Endothelial cell of umbilical vein (primary cell): ENCODE results near the gene RRP8. TPM values are rescaled to one million over a fixed set of nuclear protein-coding genes. Genes with fewer than 3 reads are reported as not detected.

Source experiments
- BruUV-seq: library from RNA; stranded (reverse); fragments of 400-500 nt; replicated peaks from 2 replicates; lab custom pipeline; 2021; lab: Mats Ljungman, UMichigan
- CTCF ChIA-PET: fragments of 300-600, 350-600 bp; sonication (Branson Sonifier 250); formaldehyde crosslinking; loops from one replicate; lab custom pipeline; 2021; ENCODE audit warnings: antibody characterized with exemption, inconsistent platforms; lab: Charles Lee
- POLR2A ChIA-PET: fragments of 300-600, 350-600 bp; sonication (Branson Sonifier 250); formaldehyde crosslinking; loops from one replicate; lab custom pipeline; 2021; ENCODE audit warnings: antibody characterized with exemption, inconsistent platforms; lab: Charles Lee
- DNase-seq: peaks from one replicate; pipeline ENCODE4 v3.0.0-alpha.2; 2011; ENCODE audit warnings: low read depth, low spot score
- FAIRE-seq: peaks from 2 replicates; lab custom pipeline; 2011; peaks lifted over from hg19 to GRCh38; lab: Jason Lieb, UNC
- H2AFZ ChIP-seq: 2 replicates; pipeline ENCODE4 v1.6.0; 2012; ENCODE audit warnings: low read depth, low read length, control low read depth, inconsistent platforms
- H3K27ac ChIP-seq: 2 replicates; pipeline ENCODE4 v1.5.1; 2011; ENCODE audit warnings: low read depth, mild to moderate bottlenecking, control low read depth, low read length, moderate library complexity; ENCODE audit not compliant: insufficient read depth
- H3K27me3 ChIP-seq, 2 experiments: 2 replicates each; pipeline versions ENCODE4 v1.6.0 to v1.6.1; 2011; ENCODE audit warnings: low read length in 2 of 2, mixed read lengths in 1 of 2; ENCODE audit not compliant: control insufficient read depth in 2 of 2, insufficient read depth in 2 of 2
- H3K36me3 ChIP-seq, 2 experiments: 2 replicates in 1 of 2; 3 replicates in 1 of 2; pipeline ENCODE4 v1.5.1; 2011; ENCODE audit warnings: low read length in 2 of 2, mild to moderate bottlenecking in 1 of 2, moderate library complexity in 1 of 2; ENCODE audit not compliant: control insufficient read depth in 2 of 2, insufficient read depth in 2 of 2; ENCODE audit errors: extremely low read depth in 1 of 2
- H3K4me1 ChIP-seq: 3 replicates; pipeline ENCODE4 v1.5.1; 2011; ENCODE audit warnings: mild to moderate bottlenecking, low read length; ENCODE audit not compliant: control insufficient read depth, insufficient read depth; ENCODE audit errors: extremely low read depth
- H3K4me2 ChIP-seq: 2 replicates; pipeline ENCODE4 v1.6.1; 2011; ENCODE audit warnings: low read length, control low read depth, mixed read lengths; ENCODE audit not compliant: insufficient read depth
- H3K4me3 ChIP-seq, 3 experiments: fragments of 200-600 bp in 1 of 3; sonication (generic), shearing (Covaris generic) in 1 of 3; replicated peaks in 1 of 3; 2 replicates each; pipeline ENCODE4 v1.5.1; 2011 to 2016; ENCODE audit warnings: control low read depth in 3 of 3, low read length in 3 of 3, mild to moderate bottlenecking in 2 of 3, inconsistent platforms in 1 of 3, low read depth in 1 of 3, moderate library complexity in 1 of 3; ENCODE audit not compliant: insufficient read depth in 1 of 3
- H3K79me2 ChIP-seq: 2 replicates; pipeline ENCODE4 v1.6.0; 2012; ENCODE audit warnings: low read length, inconsistent platforms; ENCODE audit not compliant: control insufficient read depth, insufficient read depth
- H3K9ac ChIP-seq: replicated peaks from 2 replicates; pipeline ENCODE3; 2011; ENCODE audit warnings: low read length, control low read depth; ENCODE audit not compliant: insufficient read depth; ENCODE audit errors: extremely low read depth
- H3K9me1 ChIP-seq: replicated peaks from 3 replicates; pipeline ENCODE4 v1.6.0; 2011; ENCODE audit warnings: mild to moderate bottlenecking, low read length; ENCODE audit not compliant: control insufficient read depth, insufficient read depth; ENCODE audit errors: extremely low read depth
- H3K9me3 ChIP-seq: replicated peaks from 2 replicates; pipeline ENCODE4 v1.5.1; 2012; ENCODE audit warnings: low read length, inconsistent platforms; ENCODE audit not compliant: control insufficient read depth, insufficient read depth
- H4K20me1 ChIP-seq: replicated peaks from 2 replicates; pipeline ENCODE3; 2011; ENCODE audit warnings: mild to moderate bottlenecking, low read length; ENCODE audit not compliant: control insufficient read depth, insufficient read depth; ENCODE audit errors: extremely low read depth
- EZH2 ChIP-seq: IDR thresholded peaks from 2 replicates; pipeline ENCODE4 v1.6.1; 2012; ENCODE audit warnings: borderline replicate concordance, low read depth, mild to moderate bottlenecking, moderate library complexity, low read length, inconsistent platforms; ENCODE audit not compliant: severe bottlenecking
- FOS ChIP-seq: IDR thresholded peaks from 2 replicates; pipeline ENCODE4 v1.6.1; 2011; ENCODE audit warnings: mild to moderate bottlenecking, low read length, moderate library complexity, borderline replicate concordance; ENCODE audit not compliant: insufficient read depth
- GATA2 ChIP-seq: IDR thresholded peaks from 2 replicates; pipeline ENCODE4 v1.7.0; 2011; ENCODE audit warnings: low read depth, mild to moderate bottlenecking, moderate library complexity, mixed read lengths, low read length; ENCODE audit not compliant: insufficient read length, insufficient read depth
- JUN ChIP-seq: IDR thresholded peaks from 2 replicates; pipeline ENCODE4 v1.6.1; 2011; ENCODE audit warnings: borderline replicate concordance, low read depth; ENCODE audit not compliant: insufficient read length, insufficient read depth
- MAX ChIP-seq: IDR thresholded peaks from 2 replicates; pipeline ENCODE4 v1.6.1; 2011; ENCODE audit not compliant: insufficient read depth, insufficient read length
- MYC ChIP-seq: IDR thresholded peaks from one replicate; pipeline ENCODE4 v1.6.1; 2011; ENCODE audit warnings: mild to moderate bottlenecking, low read depth, low read length
- POLR2A ChIP-seq: IDR thresholded peaks from 2 replicates; pipeline ENCODE4 v1.6.1; 2012; ENCODE audit warnings: low read depth, mild to moderate bottlenecking, control low read depth, low read length
- POLR2AphosphoS5 ChIP-seq: IDR thresholded peaks from 2 replicates; pipeline ENCODE4 v1.6.1; 2012; ENCODE audit warnings: low read depth, mild to moderate bottlenecking, control low read depth, low read length, moderate library complexity; ENCODE audit not compliant: insufficient read depth
- dilution Hi-C: fragments of 300-500 bp; cut with MboI; formaldehyde crosslinking; loops from one replicate; pipeline ENCODE4 v1.15.0; 2019; ENCODE audit warnings: low sequenced_read_pairs; ENCODE audit not compliant: extremely low pct_ligation_motif_present
- intact Hi-C: fragments of 100-400 bp; cut with micrococcal nuclease; formaldehyde crosslinking; loops from one replicate; pipeline ENCODE4 v1.10.0; 2022
- polyA plus RNA-seq, 4 experiments: library from polyadenylated mRNA; depleted of rRNA in 3 of 4; stranded (reverse) in 3 of 4; unstranded in 1 of 4; fragments of >200 nt; gene quantifications; 2 replicates each; pipeline versions ENCODE4 v1.2.1 to v1.2.3, GENCODE V29; 2011 to 2012; ENCODE audit warnings: missing spikeins in 1 of 4
- total RNA-seq: library from RNA; stranded (reverse); gene quantifications from 2 replicates; pipeline ENCODE4 v1.2.3, GENCODE V29; 2021
- TF ChIP-seq, protein P1 (sequence below), 2 donors: IDR thresholded peaks; 1 replicate in 1 of 2; 2 replicates in 1 of 2; pipeline ENCODE4 v1.5.1; 2011; ENCODE audit warnings: low read length in 2 of 2, mild to moderate bottlenecking in 2 of 2, moderate library complexity in 2 of 2, control low read depth in 1 of 2, inconsistent platforms in 1 of 2, low read depth in 1 of 2; ENCODE audit not compliant: insufficient read depth in 1 of 2; ENCODE audit errors: extremely low read depth in 1 of 2

The RRP8 gene
- total and polyA plus RNA-seq, 2 donors (not counting 3 experiments of a cell fraction or from before 2014, with no cell fraction given): 6.4 to 19.4 TPM

DNA sequence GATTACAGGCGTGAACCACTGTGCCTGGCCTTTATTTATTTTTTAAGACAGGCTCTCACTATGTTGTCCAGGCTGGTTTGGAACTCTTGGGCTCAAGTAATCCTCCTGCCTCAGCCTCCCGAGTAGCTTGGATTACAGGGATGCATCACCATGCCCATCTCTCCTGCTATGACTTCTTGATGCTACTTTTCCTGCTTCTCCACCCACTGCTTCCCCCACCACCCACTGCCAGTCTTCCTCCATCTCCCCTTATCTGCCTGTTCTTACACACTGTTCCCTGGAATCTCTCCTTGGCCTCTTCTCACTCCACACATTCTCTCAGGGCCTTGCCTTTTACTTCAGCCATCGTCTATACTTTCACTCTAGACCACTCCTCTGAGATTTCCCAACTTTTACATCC, 33.1 kb upstream of the RRP8 start:
- BruUV-seq: no TSS peak
- no peak overlapping the region for H2AFZ ChIP-seq
- peaks cover 2% of the 10 kb centered on the region for H3K79me2 ChIP-seq
- no peaks in the 10 kb centered on the region for H3K9me1 ChIP-seq
- intact Hi-C loops: no loop called here
- peaks cover 0 to 41% of the 10 kb centered on the region in 2 experiments for H3K36me3 ChIP-seq
- CTCF ChIA-PET: interaction anchor here (1.0 to 2.1 kb wide), 5 partner anchors 10 to 59 kb away, joined by 3 to 19 read pairs (median 5); partner anchors contain the start of gene MRPL17
- H3K9me3 ChIP-seq: no peaks in the 10 kb centered on the region
- H3K4me3 ChIP-seq: no peak overlapping the region
- H3K4me2 ChIP-seq: no peak overlapping the region
- TF ChIP-seq MAX (no peak), POLR2AphosphoS5 (no peak), MYC (no peak), FOS (no peak), EZH2 (no peak), POLR2A (no peak), JUN (no peak), GATA2 (no peak)
- TF ChIP-seq, protein P1, sequence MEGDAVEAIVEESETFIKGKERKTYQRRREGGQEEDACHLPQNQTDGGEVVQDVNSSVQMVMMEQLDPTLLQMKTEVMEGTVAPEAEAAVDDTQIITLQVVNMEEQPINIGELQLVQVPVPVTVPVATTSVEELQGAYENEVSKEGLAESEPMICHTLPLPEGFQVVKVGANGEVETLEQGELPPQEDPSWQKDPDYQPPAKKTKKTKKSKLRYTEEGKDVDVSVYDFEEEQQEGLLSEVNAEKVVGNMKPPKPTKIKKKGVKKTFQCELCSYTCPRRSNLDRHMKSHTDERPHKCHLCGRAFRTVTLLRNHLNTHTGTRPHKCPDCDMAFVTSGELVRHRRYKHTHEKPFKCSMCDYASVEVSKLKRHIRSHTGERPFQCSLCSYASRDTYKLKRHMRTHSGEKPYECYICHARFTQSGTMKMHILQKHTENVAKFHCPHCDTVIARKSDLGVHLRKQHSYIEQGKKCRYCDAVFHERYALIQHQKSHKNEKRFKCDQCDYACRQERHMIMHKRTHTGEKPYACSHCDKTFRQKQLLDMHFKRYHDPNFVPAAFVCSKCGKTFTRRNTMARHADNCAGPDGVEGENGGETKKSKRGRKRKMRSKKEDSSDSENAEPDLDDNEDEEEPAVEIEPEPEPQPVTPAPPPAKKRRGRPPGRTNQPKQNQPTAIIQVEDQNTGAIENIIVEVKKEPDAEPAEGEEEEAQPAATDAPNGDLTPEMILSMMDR (IDR thresholded peaks at IDR 0.05; ENCODE audit: extremely low read depth in 1 of 2, insufficient read depth in 1 of 2, low read depth in 1 of 2, low read length in 2 of 2): no peak
- no peaks in the 10 kb centered on the region for H4K20me1 ChIP-seq
- FAIRE-seq (peak; percentile 55), DNase-seq (no peak)
- POLR2A ChIA-PET: interaction anchor here (1.2 to 1.9 kb wide), 4 partner anchors 10 to 47 kb away, joined by 3 to 11 read pairs (median 4); partner anchors contain the start of genes MRPL17 and TPP1
- H3K27me3 ChIP-seq: no peaks in the 10 kb centered on the region
- H3K27ac ChIP-seq: peak overlapping the region; percentile 91
- H3K9ac ChIP-seq: no peak overlapping the region
- peaks cover 47% of the 10 kb centered on the region for H3K4me1 ChIP-seq
- dilution Hi-C loops: no loop called here
